ENCODE results near the gene CDC42BPB.

- TF ChIP-seq CTCF (IDR thresholded peaks at IDR 0.05; ENCODE audit: low read depth, low read length), result no peak
- TF ChIP-seq EZH2phosphoT487 (IDR thresholded peaks at IDR 0.05; ENCODE audit: low read depth), result no peak
Measured at GRCh38 chr14:102911991-102912761, 145.2 kb downstream of the CDC42BPB start.

Data from OCI-LY3 (cell line).